GM19328 (cell line): ENCODE measurements around the gene POLH.

ENCODE experiments used
- ATAC-seq: cut with Tn5 transposase; IDR thresholded peaks from one replicate; pipeline ENCODE4 v1.9.1; 2021; ENCODE audit warnings: mild to moderate bottlenecking, moderate library complexity; ENCODE audit not compliant: unreplicated experiment

Gene POLH

DNA sequence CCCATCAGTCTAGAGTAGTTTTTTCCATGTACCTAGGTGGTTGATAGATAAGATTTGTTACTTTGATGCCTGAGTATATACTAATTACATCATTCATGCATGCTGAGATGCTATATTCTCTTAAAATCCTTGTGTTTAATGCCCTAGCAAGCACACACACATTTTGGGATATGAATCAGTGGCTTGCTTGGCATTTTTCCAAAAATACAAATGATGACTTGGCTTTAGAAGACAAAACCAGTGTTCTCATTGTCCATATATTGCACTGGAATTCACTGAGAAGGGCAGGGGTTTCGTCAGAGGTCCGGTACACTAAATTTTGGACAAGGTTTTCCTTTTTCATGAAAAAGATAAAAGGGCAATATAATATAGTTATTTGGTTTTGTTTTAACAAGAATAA lies 28.2 kb downstream of the POLH start:
- ATAC-seq = no peak

DNA sequence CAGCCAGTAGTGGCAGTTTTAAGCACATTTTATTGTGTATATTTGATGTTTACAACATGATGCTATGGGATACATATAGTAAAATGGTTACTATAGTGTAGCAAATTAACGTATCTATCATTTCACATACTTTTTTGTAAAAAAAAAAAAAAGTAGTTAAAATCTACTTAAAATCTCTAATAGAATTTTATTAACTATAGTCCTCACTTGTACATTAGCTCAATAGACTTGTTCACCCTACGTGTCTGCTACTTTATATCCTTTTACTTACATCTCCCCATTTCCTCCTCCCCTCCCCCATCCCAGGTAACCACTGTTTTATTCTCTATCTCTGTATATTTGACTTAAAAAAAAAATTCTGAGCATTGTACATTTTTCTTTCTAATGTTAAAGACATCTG lies 30.0 kb downstream of the POLH start:
- no peak for ATAC-seq

- no peak for ATAC-seq
These were observed 32.4 kb downstream of the POLH start for GRCh38 chr6:43608310-43608763.

GRCh38 chr6:43608807-43609206 lies 32.8 kb downstream of the POLH start:
- no peak for ATAC-seq

- ATAC-seq = no peak
These were observed 33.4 kb downstream of the POLH start for GRCh38 chr6:43609402-43609801.

- no peak for ATAC-seq
These were observed 34.4 kb downstream of the POLH start for GRCh38 chr6:43610431-43610830.

DNA sequence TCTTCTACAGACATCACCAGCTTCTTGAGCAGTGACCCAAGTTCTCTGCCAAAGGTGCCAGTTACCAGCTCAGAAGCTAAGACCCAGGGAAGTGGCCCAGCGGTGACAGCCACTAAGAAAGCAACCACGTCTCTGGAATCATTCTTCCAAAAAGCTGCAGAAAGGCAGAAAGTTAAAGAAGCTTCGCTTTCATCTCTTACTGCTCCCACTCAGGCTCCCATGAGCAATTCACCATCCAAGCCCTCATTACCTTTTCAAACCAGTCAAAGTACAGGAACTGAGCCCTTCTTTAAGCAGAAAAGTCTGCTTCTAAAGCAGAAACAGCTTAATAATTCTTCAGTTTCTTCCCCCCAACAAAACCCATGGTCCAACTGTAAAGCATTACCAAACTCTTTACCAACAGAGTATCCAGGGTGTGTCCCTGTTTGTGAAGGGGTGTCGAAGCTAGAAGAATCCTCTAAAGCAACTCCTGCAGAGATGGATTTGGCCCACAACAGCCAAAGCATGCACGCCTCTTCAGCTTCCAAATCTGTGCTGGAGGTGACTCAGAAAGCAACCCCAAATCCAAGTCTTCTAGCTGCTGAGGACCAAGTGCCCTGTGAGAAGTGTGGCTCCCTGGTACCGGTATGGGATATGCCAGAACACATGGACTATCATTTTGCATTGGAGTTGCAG lies 37.9 kb downstream of the POLH start:
- no peak for ATAC-seq

DNA sequence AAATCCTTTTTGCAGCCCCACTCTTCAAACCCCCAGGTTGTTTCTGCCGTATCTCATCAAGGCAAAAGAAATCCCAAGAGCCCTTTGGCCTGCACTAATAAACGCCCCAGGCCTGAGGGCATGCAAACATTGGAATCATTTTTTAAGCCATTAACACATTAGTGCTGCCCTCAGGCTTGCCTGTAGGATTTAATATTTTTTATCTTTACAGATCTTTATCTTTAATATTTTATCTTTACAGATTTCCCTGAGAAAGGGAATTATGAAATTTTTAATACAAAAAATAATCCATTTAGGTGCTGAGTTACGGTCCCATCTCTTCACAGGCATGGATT lies 38.4 kb downstream of the POLH start:
- ATAC-seq = no peak

DNA sequence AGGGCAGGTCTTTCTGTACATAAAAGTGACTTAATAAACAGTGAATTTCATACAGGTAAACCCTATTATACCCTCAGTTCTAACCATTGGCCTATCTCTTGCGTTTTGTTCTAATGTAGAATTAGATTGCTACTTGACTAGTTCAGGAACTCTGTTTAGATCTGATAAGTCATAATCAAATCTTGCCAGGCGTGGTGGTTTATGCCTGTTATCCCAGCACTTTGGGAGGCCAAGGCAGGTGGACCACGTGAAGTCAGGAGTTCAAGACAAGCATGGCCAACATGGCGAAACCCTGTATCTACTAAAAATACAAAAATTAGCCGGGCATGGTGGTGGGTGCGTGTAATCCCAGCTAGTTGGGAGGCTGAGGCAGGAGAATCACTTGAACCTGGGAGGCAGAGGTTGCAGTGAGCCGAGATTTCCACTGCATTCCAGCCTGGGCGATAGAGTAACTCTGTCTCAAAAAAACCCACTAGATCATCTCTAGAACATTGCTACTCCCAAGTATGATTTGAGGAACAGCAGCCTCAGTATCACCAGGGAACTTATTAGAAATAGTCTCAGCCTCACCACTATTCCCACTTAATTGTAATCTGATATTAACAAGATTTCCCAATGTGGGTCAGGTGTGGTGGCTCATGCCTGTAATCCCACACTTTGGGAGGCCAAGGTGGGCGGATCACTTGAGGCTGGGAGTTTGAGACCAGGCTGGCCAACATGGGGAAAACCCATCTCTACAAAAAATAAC lies 40.9 kb downstream of the POLH start:
- ATAC-seq = no peak

DNA sequence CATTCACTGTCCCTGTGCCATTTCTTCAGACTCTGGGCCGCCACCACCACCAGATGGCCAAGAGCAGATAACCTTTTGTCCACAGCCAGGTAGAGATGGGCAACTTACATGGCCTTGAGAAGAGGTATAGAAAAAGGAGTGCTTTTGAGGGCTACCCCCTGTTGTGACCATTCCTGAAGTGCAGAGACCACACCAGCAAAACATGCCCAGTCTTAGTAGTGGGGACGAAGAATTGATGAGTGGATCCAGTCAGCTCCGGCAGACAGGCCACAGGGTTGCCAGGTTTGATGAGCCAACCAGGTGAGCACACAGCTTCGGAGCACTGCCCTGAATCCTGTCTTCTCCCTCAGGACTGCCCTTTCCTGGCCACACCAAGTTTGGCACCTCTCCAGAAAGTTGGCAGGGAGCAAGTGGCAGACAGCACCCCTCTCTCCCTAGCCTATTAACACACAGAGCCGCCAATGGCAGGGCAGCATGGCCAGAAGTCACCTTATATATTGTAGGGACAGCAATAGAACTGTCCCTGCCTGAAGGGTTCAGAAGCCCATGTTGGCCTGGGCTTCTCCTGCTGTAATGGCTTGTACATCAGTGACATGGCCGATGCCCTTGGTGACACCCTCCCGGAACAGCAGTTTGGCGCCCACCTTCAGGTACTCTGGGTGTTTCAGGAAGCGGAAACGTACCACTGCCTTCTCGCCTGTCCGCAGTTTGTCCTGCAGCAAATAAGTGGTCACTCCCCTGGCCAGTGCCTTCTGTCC lies 45.3 kb downstream of the POLH start:
- no peak for ATAC-seq

DNA sequence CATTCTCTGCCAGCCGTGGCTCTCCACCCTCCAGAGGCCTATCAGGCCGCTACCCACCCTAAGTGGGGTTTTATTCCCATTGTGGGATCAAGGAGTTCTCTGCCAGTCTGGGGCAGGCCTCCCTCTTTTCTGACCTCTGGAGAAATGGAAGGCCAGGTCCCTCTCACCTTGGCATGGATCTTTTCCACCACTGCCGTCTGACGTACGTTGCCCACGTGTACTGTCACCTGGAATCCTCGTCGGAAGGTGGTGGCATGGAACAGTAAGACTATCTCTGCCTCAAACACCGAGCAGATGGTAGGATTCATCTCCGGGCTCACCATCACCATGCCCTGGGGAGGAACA lies 45.8 kb downstream of the POLH start:
- ATAC-seq = no peak

DNA sequence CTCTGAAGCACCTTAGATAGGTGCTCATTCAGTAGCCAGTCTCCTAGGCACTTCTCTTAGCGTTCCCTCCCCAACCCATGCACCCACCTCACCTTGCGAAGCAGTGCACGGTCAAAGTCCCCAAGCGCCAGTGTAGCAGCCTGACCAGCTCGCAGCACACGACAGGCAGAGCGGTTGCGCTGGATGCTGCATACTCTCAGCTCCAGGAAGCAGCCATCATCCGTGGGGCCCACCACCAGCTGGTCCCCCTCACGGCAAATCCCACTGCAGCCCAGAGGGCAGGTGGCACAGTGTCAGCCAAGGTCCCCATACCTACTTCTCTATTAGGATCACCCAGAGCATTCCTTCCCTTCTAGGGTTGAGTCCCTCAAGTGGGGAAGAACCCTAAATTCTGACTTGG lies 46.6 kb downstream of the POLH start:
- no peak for ATAC-seq

GRCh38 chr6:43623880-43624785 lies 48.1 kb downstream of the POLH start:
- ATAC-seq = no peak

DNA sequence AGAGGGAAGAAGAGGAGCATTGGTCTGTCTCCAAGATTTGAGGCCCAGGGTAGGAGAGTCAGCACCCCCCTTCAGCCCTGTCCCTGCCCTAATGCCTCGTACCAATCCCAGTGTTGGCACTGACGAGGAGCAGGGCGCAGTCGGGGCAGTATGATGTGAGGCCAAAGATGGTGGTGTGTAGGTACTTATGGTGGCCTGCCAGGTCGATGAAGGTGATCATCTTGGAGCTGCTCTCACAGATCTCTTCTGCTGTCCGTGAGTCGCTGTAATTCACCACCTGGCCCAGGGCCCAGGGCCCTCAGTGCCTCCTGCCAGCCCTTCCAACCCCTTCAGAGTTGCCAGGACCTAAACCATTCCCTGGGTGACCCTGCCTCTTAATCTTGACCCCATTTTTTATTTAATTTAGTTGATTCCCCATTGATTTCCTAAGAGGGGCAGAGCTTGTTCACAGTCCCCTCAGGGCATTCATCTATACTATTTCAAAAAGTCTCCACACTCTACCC lies 48.9 kb downstream of the POLH start:
- ATAC-seq = no peak

DNA sequence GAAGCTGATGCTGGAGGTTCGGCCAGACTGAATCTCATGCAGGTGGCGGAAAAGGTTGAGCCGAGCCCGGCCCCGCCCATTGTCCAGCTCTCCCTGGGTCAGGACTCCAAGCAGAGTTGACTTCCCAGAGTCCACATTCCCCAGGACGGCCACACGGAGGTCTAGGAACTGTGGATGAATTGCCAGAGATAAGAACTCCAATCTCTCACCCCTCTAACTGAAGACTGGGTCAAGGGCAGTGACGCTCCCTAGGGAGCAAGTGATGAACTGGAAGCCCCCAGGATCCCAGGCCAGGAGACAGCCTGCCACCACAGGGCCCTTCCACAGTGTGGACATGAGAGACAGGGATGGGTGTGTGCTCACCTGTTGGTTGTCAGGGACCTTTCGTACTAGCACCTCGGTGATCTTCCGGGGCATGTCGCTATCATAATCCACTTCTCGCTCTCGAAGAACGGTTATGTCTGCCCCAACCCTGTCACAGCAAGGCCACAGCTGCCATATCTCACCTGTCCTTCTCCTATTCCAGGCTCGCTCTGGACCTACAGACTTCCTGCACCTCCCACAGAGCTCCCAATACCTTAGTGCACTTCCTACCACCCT lies 49.5 kb downstream of the POLH start:
- ATAC-seq = no peak

DNA sequence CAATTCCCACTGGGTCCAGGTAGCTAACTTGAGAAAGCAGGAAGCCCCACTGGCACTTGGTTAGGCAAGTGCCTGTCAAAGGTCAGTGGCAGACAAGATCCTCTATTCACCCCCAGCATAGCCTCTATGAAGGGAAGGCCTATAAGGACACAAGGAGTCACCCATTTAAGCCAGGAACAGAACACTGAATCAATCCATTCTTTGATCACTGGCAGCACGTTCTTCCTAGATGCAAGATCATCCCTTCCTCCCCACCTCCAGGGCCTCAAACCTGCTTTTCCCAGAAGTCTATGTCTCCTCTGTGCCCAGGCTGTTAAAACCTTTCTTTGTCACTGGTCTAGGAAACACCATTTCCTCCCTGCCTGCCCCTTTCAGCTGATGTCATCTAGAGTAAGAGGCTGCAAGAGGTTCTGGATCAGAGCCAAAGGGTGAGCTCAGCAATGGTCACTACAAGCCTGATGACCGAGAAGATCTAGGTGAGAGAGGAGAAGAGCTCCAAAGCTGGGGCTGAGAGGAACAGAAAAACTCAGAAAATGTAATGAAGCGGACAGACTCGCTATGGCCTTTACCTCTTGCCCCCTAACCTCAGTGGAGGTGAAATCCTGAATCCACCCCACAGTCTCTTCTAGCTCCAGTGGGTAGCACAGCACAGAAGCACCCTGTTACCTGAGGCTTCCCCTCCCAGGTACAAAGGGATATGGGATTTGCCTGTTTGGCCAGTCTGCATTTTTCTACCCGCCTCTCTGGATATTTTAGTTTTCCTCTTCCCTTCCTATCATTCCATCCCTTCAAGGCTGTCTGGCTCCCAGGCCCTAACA lies 51.2 kb downstream of the POLH start:
- no peak for ATAC-seq

- no peak for ATAC-seq
These were observed 52.6 kb downstream of the POLH start for GRCh38 chr6:43628393-43629103.

- ATAC-seq = peak; percentile 80
These were observed 53.1 kb downstream of the POLH start, which contains the start of gene GTPBP2 for GRCh38 chr6:43629104-43629504. Gene GTPBP2 (minus strand): TSS chr6:43629264. CDS start chr6:43629162, 102 bp downstream.
